ENCODE results near the gene CAPZA1. TPM values are rescaled to one million over a fixed set of nuclear protein-coding genes. Genes with fewer than 3 reads are reported as not detected.

CAPZA1 gene
- total RNA-seq, 1 donor from 2014 or later: 171 TPM

GRCh38 chr1:112678605-112679004 lies 59.0 kb downstream of the CAPZA1 start:
- DNase-seq (ENCODE audit: low read depth) (no peak), FAIRE-seq (no peak)
- Histone ChIP-seq H4K20me1 (ENCODE audit: insufficient read depth, low read length) (peaks cover 36% of the 10 kb centered on the region), H3K9me3 (ENCODE audit: insufficient read depth, low read depth, low read length) (no peaks in the 10 kb centered on the region), H3K4me2 (ENCODE audit: low read length) (no peak overlapping the region), H3K4me1 (ENCODE audit: insufficient read depth, low read length) (peaks cover 15% of the 10 kb centered on the region), H3K27ac (ENCODE audit: low read depth, low read length) (no peak overlapping the region), H3K79me2 (ENCODE audit: insufficient read depth, low read length) (peaks cover 58% of the 10 kb centered on the region), H3K27me3 (ENCODE audit: insufficient read depth, low read length) (no peaks in the 10 kb centered on the region), H3K4me3 (ENCODE audit: insufficient read depth, low read depth, low read length) (no peak overlapping the region), H3K9ac (ENCODE audit: low read length) (no peak overlapping the region), H3K36me3 (ENCODE audit: insufficient read depth, low read length) (no peaks in the 10 kb centered on the region), H2AFZ (ENCODE audit: low read depth, low read length) (no peak overlapping the region)
- Mint-ChIP-seq H3K27me3 (ENCODE audit: low read depth, unreplicated experiment) (no peaks in the 10 kb centered on the region), H3K4me1 (ENCODE audit: low read depth, unreplicated experiment) (peaks cover 22% of the 10 kb centered on the region), H3K9me3 (ENCODE audit: unreplicated experiment) (no peaks in the 10 kb centered on the region), H3K36me3 (ENCODE audit: low read depth, unreplicated experiment) (peaks cover 10% of the 10 kb centered on the region), H3K4me3 (ENCODE audit: unreplicated experiment) (peak overlapping the region; percentile 73), H3K27ac (ENCODE audit: unreplicated experiment) (peak overlapping the region; percentile 20)
- TF ChIP-seq EZH2 (IDR thresholded peaks at IDR 0.05; ENCODE audit: insufficient read depth, low read length): no peak
- TF ChIP-seq, protein P1, sequence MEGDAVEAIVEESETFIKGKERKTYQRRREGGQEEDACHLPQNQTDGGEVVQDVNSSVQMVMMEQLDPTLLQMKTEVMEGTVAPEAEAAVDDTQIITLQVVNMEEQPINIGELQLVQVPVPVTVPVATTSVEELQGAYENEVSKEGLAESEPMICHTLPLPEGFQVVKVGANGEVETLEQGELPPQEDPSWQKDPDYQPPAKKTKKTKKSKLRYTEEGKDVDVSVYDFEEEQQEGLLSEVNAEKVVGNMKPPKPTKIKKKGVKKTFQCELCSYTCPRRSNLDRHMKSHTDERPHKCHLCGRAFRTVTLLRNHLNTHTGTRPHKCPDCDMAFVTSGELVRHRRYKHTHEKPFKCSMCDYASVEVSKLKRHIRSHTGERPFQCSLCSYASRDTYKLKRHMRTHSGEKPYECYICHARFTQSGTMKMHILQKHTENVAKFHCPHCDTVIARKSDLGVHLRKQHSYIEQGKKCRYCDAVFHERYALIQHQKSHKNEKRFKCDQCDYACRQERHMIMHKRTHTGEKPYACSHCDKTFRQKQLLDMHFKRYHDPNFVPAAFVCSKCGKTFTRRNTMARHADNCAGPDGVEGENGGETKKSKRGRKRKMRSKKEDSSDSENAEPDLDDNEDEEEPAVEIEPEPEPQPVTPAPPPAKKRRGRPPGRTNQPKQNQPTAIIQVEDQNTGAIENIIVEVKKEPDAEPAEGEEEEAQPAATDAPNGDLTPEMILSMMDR (IDR thresholded peaks at IDR 0.05; ENCODE audit: insufficient read depth, low read depth, low read length): no peak

GRCh38 chr1:112685913-112686312 lies 66.3 kb downstream of the CAPZA1 start:
- no peak for FAIRE-seq
- no peak overlapping the region for H3K4me2 ChIP-seq (ENCODE audit: low read length)
- Mint-ChIP-seq H3K4me3 (ENCODE audit: unreplicated experiment) (no peak overlapping the region), H3K27me3 (ENCODE audit: low read depth, unreplicated experiment) (no peaks in the 10 kb centered on the region), H3K9me3 (ENCODE audit: unreplicated experiment) (no peaks in the 10 kb centered on the region), H3K36me3 (ENCODE audit: low read depth, unreplicated experiment) (peaks cover 23% of the 10 kb centered on the region), H3K27ac (ENCODE audit: unreplicated experiment) (no peak overlapping the region), H3K4me1 (ENCODE audit: low read depth, unreplicated experiment) (peaks cover 22% of the 10 kb centered on the region)
- no peak overlapping the region for H3K4me3 ChIP-seq (ENCODE audit: insufficient read depth, low read depth, low read length)
- peaks cover 24% of the 10 kb centered on the region for H3K79me2 ChIP-seq (ENCODE audit: insufficient read depth, low read length)
- TF ChIP-seq, protein P1 (IDR thresholded peaks at IDR 0.05; ENCODE audit: insufficient read depth, low read depth, low read length): no peak
- TF ChIP-seq EZH2 (IDR thresholded peaks at IDR 0.05; ENCODE audit: insufficient read depth, low read length): no peak
- H4K20me1 ChIP-seq (ENCODE audit: insufficient read depth, low read length): peaks cover 40% of the 10 kb centered on the region
- H3K9me3 ChIP-seq (ENCODE audit: insufficient read depth, low read depth, low read length): no peaks in the 10 kb centered on the region
- no peaks in the 10 kb centered on the region for H3K27me3 ChIP-seq (ENCODE audit: insufficient read depth, low read length)
- no peak overlapping the region for H3K9ac ChIP-seq (ENCODE audit: low read length)
- H3K27ac ChIP-seq (ENCODE audit: low read depth, low read length): no peak overlapping the region
- H2AFZ ChIP-seq (ENCODE audit: low read depth, low read length): no peak overlapping the region
- no peak for DNase-seq (ENCODE audit: low read depth)
- H3K4me1 ChIP-seq (ENCODE audit: insufficient read depth, low read length): no peaks in the 10 kb centered on the region
- peaks cover 7% of the 10 kb centered on the region for H3K36me3 ChIP-seq (ENCODE audit: insufficient read depth, low read length)

- Histone ChIP-seq H3K9ac (ENCODE audit: low read length) (no peak overlapping the region), H4K20me1 (ENCODE audit: insufficient read depth, low read length) (peaks cover 39% of the 10 kb centered on the region), H2AFZ (ENCODE audit: low read depth, low read length) (no peak overlapping the region), H3K27ac (ENCODE audit: low read depth, low read length) (no peak overlapping the region), H3K4me1 (ENCODE audit: insufficient read depth, low read length) (no peaks in the 10 kb centered on the region), H3K27me3 (ENCODE audit: insufficient read depth, low read length) (no peaks in the 10 kb centered on the region), H3K9me3 (ENCODE audit: insufficient read depth, low read depth, low read length) (no peaks in the 10 kb centered on the region), H3K4me2 (ENCODE audit: low read length) (no peak overlapping the region), H3K36me3 (ENCODE audit: insufficient read depth, low read length) (peaks cover 7% of the 10 kb centered on the region), H3K4me3 (ENCODE audit: insufficient read depth, low read depth, low read length) (no peak overlapping the region), H3K79me2 (ENCODE audit: insufficient read depth, low read length) (peaks cover 24% of the 10 kb centered on the region)
- H3K4me3 Mint-ChIP-seq (ENCODE audit: unreplicated experiment): no peak overlapping the region
- no peaks in the 10 kb centered on the region for H3K9me3 Mint-ChIP-seq (ENCODE audit: unreplicated experiment)
- no peak overlapping the region for H3K27ac Mint-ChIP-seq (ENCODE audit: unreplicated experiment)
- H3K36me3 Mint-ChIP-seq (ENCODE audit: low read depth, unreplicated experiment): peaks cover 22% of the 10 kb centered on the region
- peaks cover 22% of the 10 kb centered on the region for H3K4me1 Mint-ChIP-seq (ENCODE audit: low read depth, unreplicated experiment)
- no peak for DNase-seq (ENCODE audit: low read depth)
- H3K27me3 Mint-ChIP-seq (ENCODE audit: low read depth, unreplicated experiment): no peaks in the 10 kb centered on the region
- no peak for FAIRE-seq
- TF ChIP-seq, protein P1 (IDR thresholded peaks at IDR 0.05; ENCODE audit: insufficient read depth, low read depth, low read length): no peak
- no peak for TF ChIP-seq EZH2 (IDR thresholded peaks at IDR 0.05; ENCODE audit: insufficient read depth, low read length)
Observed at GRCh38 chr1:112686417-112686816, 66.8 kb downstream of the CAPZA1 start.
